GM19463 (cell line): ENCODE results near the gene LDLRAD3.

ENCODE experiments used
- ATAC-seq: cut with Tn5 transposase; IDR thresholded peaks from one replicate; pipeline ENCODE4 v1.9.1; 2021; ENCODE audit warnings: mild to moderate bottlenecking, moderate library complexity; ENCODE audit not compliant: unreplicated experiment

The LDLRAD3 gene

GRCh38 chr11:35953081-35953760 is 9.4 kb downstream of the LDLRAD3 start:
- ATAC-seq, result no peak

GRCh38 chr11:35954205-35954604 is 10.3 kb downstream of the LDLRAD3 start:
- ATAC-seq, result no peak

GRCh38 chr11:35955636-35956035 is 11.8 kb downstream of the LDLRAD3 start:
- no peak for ATAC-seq

GRCh38 chr11:35962369-35963138 is 18.7 kb downstream of the LDLRAD3 start:
- no peak for ATAC-seq

GRCh38 chr11:35963911-35964310 is 20.0 kb downstream of the LDLRAD3 start:
- ATAC-seq, result no peak

GRCh38 chr11:35964841-35965240 is 21.0 kb downstream of the LDLRAD3 start:
- no peak for ATAC-seq

GRCh38 chr11:35967042-35967441 is 23.2 kb downstream of the LDLRAD3 start:
- no peak for ATAC-seq

- no peak for ATAC-seq
Observed at GRCh38 chr11:35968386-35969088, 24.7 kb downstream of the LDLRAD3 start.

GRCh38 chr11:35969089-35970042 is 25.5 kb downstream of the LDLRAD3 start:
- ATAC-seq, result no peak

GRCh38 chr11:35970445-35970844 is 26.6 kb downstream of the LDLRAD3 start:
- ATAC-seq, result no peak

- ATAC-seq, result no peak
Observed at GRCh38 chr11:35971841-35972422, 28.1 kb downstream of the LDLRAD3 start.

GRCh38 chr11:35974882-35975589 is 31.2 kb downstream of the LDLRAD3 start:
- no peak for ATAC-seq

- ATAC-seq, result no peak
Observed at GRCh38 chr11:35976434-35976833, 32.6 kb downstream of the LDLRAD3 start.

- ATAC-seq, result no peak
Observed at GRCh38 chr11:35978183-35978582, 34.3 kb downstream of the LDLRAD3 start.

- no peak for ATAC-seq
Observed at GRCh38 chr11:35978891-35979290, 35.0 kb downstream of the LDLRAD3 start.

- no peak for ATAC-seq
Observed at GRCh38 chr11:35980686-35981390, 37.0 kb downstream of the LDLRAD3 start.

GRCh38 chr11:35981581-35981980 is 37.7 kb downstream of the LDLRAD3 start:
- no peak for ATAC-seq

GRCh38 chr11:35982061-35982460 is 38.2 kb downstream of the LDLRAD3 start:
- no peak for ATAC-seq

- no peak for ATAC-seq
Observed at GRCh38 chr11:35983981-35984380, 40.1 kb downstream of the LDLRAD3 start.
